HG03135 (cell line): ENCODE results near the gene PTGDR2.

Experiments
- ATAC-seq: cut with Tn5 transposase; IDR thresholded peaks from one replicate; pipeline ENCODE4 v1.9.1; 2021; ENCODE audit warnings: mild to moderate bottlenecking, moderate library complexity; ENCODE audit not compliant: unreplicated experiment

The PTGDR2 gene

GRCh38 chr11:60813324-60813723, 42.4 kb downstream of the PTGDR2 start:
- ATAC-seq, result no peak

GRCh38 chr11:60810569-60810968, 45.2 kb downstream of the PTGDR2 start:
- ATAC-seq, result no peak

DNA sequence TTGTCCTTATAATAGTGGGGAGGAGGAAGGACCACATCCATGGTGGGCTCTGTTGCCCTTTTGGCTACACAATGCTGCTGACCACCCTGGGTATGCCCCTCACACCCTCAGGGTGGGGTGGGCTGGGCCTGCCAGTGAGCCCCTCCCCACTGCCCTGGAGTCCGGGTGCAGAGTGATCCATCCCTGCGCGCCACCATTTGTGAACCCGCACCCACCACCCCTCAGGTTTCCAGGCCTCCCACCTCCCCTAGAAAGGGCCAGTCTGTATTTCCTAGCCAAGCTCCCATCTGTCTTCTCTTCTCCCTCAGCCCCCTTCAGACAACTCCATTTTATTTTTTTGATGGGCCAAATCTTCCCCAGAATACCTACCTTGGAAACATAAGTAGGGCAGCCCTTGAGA, 45.6 kb downstream of the PTGDR2 start:
- no peak for ATAC-seq

GRCh38 chr11:60809691-60810090, 46.1 kb downstream of the PTGDR2 start:
- no peak for ATAC-seq

- ATAC-seq, result no peak
Measured at GRCh38 chr11:60809249-60809648, 46.5 kb downstream of the PTGDR2 start.

DNA sequence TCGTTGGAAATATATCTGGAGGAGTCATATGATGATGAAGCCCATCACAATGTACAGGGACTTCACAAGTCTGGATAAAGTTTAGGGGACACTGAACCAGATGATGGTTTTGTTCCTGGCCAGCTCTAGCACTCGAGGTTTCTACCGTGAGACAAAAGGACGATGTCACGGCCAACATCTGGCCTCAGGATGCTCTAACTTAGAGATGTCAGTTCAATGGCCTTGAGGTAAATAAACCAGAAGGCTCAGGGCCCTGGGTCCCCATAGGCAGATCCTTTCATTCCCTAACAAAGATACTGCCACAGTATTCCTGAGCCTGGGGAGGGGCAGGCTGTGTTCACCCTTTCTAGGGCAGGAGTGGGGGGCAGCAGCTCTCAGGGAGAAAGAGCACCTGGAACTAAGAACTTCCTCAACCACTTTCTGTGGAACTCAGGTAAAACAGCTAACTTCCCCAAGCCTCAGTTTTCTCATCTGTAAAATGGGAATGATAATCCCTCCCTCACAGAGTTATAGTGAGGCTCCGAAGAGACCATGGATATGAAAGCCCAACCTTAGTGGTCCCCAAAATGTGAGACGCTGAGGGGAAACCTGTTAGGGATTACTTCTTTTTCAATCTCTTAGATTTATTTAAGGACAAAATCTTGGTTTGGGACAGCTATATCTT, 52.3 kb downstream of the PTGDR2 start:
- ATAC-seq, result no peak

GRCh38 chr11:60801194-60801593, 54.6 kb downstream of the PTGDR2 start:
- no peak for ATAC-seq
